H1 (cell line): ENCODE results near the gene MUC2. TPM values are rescaled to one million over a fixed set of nuclear protein-coding genes. Genes with fewer than 3 reads are reported as not detected.

Source experiments
- CTCF ChIA-PET: fragments of 300-600 bp; sonication (Branson Sonifier 250); formaldehyde crosslinking; loops from one replicate; lab custom pipeline; 2021; ENCODE audit not compliant: partially characterized antibody; lab: Charles Lee
- POLR2A ChIA-PET: fragments of 300-600 bp; sonication (Branson Sonifier 250); formaldehyde crosslinking; loops from one replicate; lab custom pipeline; 2021; ENCODE audit warnings: inconsistent platforms; ENCODE audit not compliant: partially characterized antibody; lab: Charles Lee
- DNase-seq, 2 experiments: peaks; one replicate each; pipeline versions ENCODE4 v3.0.0 to v3.0.0-alpha.2; 2010 to 2022; ENCODE audit warnings: low spot score in 2 of 2, low read depth in 1 of 2, mixed read lengths in 1 of 2
- FAIRE-seq: peaks from 2 replicates; lab custom pipeline; 2011; peaks lifted over from hg19 to GRCh38; lab: Jason Lieb, UNC
- H2AFZ ChIP-seq: 2 replicates; pipeline ENCODE4 v1.8.1; 2012; ENCODE audit warnings: low read length, inconsistent platforms
- H2AK5ac ChIP-seq: 2 replicates; pipeline ENCODE4 v1.6.1; 2013; ENCODE audit warnings: low read depth, low read length
- H2BK120ac ChIP-seq: replicated peaks from 2 replicates; pipeline ENCODE3; 2013; ENCODE audit warnings: low read depth, low read length, inconsistent platforms
- H2BK12ac ChIP-seq: 2 replicates; pipeline ENCODE4 v1.6.1; 2013; ENCODE audit warnings: low read depth, low read length
- H2BK15ac ChIP-seq: 2 replicates; pipeline ENCODE4 v1.6.1; 2013; ENCODE audit warnings: low read length
- H2BK20ac ChIP-seq: 2 replicates; pipeline ENCODE4 v1.6.1; 2013; ENCODE audit warnings: low read length
- H2BK5ac ChIP-seq: 2 replicates; pipeline ENCODE4 v1.6.1; 2013; ENCODE audit warnings: low read depth, low read length
- H3K14ac ChIP-seq: 2 replicates; pipeline ENCODE4 v1.6.1; 2013; ENCODE audit warnings: inconsistent platforms; ENCODE audit not compliant: insufficient read length
- H3K18ac ChIP-seq: 2 replicates; pipeline ENCODE4 v1.6.1; 2013; ENCODE audit warnings: low read length; ENCODE audit errors: extremely low read depth
- H3K23ac ChIP-seq: 2 replicates; pipeline ENCODE4 v1.6.1; 2013; ENCODE audit warnings: inconsistent platforms; ENCODE audit not compliant: insufficient read length
- H3K23me2 ChIP-seq: 2 replicates; pipeline ENCODE4 v1.6.1; 2013; ENCODE audit warnings: low read depth, low read length
- H3K27ac ChIP-seq: 2 replicates; pipeline ENCODE4 v1.6.1; 2011; ENCODE audit warnings: low read depth, low read length, inconsistent platforms
- H3K27me3 ChIP-seq, 4 experiments: replicated peaks in 1 of 4; 1 replicate in 1 of 4; 2 replicates in 3 of 4; pipeline versions ENCODE4 v1.6.1 to v1.8.1; 2011 to 2013; ENCODE audit warnings: low read length in 3 of 4, mild to moderate bottlenecking in 3 of 4, inconsistent platforms in 2 of 4, mixed read lengths in 2 of 4, moderate library complexity in 1 of 4; ENCODE audit not compliant: control insufficient read depth in 3 of 4, insufficient read depth in 3 of 4; ENCODE audit errors: extremely low read depth in 1 of 4
- H3K36me3 ChIP-seq, 4 experiments: 2 replicates each; pipeline versions ENCODE4 v1.6.1 to v1.8.1; 2011 to 2013; ENCODE audit warnings: mild to moderate bottlenecking in 4 of 4, low read length in 3 of 4, moderate library complexity in 2 of 4, control low read depth in 1 of 4, inconsistent platforms in 1 of 4; ENCODE audit not compliant: insufficient read depth in 4 of 4, control insufficient read depth in 2 of 4
- H3K4ac ChIP-seq: replicated peaks from 2 replicates; pipeline ENCODE3; 2013; ENCODE audit warnings: low read length, low read depth, mixed read lengths, inconsistent platforms; ENCODE audit not compliant: insufficient read length
- H3K4me1 ChIP-seq, 4 experiments: replicated peaks in 1 of 4; 1 replicate in 1 of 4; 2 replicates in 3 of 4; pipeline versions ENCODE4 v1.6.1 to v1.8.1; 2011 to 2013; ENCODE audit warnings: low read length in 3 of 4, inconsistent platforms in 2 of 4, mixed read lengths in 1 of 4; ENCODE audit not compliant: insufficient read depth in 4 of 4, control insufficient read depth in 3 of 4
- H3K4me2 ChIP-seq, 2 experiments: 2 replicates each; pipeline versions ENCODE4 v1.6.1 to v1.8.1; 2011 to 2013; ENCODE audit warnings: low read depth in 2 of 2, low read length in 2 of 2, control low read depth in 1 of 2, inconsistent platforms in 1 of 2, mild to moderate bottlenecking in 1 of 2; ENCODE audit not compliant: insufficient read depth in 1 of 2
- H3K4me3 ChIP-seq, 4 experiments: fragments of 200-600, 300-600 bp in 1 of 4; sonication (generic), shearing (Covaris generic), sonication (Bioruptor Twin) in 1 of 4; 2 replicates each; pipeline versions ENCODE4 v1.5.1 to v1.8.1; 2011 to 2016; ENCODE audit warnings: low read length in 4 of 4, low read depth in 3 of 4, control low read depth in 2 of 4, inconsistent platforms in 2 of 4, mild to moderate bottlenecking in 2 of 4, mixed read lengths in 1 of 4, moderate library complexity in 1 of 4; ENCODE audit not compliant: insufficient read depth in 2 of 4; ENCODE audit errors: extremely low read depth in 1 of 4
- H3K56ac ChIP-seq: replicated peaks from 2 replicates; pipeline ENCODE3; 2013; ENCODE audit warnings: low read depth, mild to moderate bottlenecking, mixed read lengths, low read length, inconsistent platforms; ENCODE audit not compliant: insufficient read length
- H3K79me1 ChIP-seq: 2 replicates; pipeline ENCODE4 v1.6.1; 2013; ENCODE audit warnings: low read depth, low read length, control low read depth
- H3K79me2 ChIP-seq, 2 experiments: 2 replicates each; pipeline versions ENCODE4 v1.6.1 to v1.8.1; 2012 to 2013; ENCODE audit warnings: low read length in 2 of 2, mild to moderate bottlenecking in 2 of 2, inconsistent platforms in 1 of 2; ENCODE audit not compliant: insufficient read depth in 2 of 2, control insufficient read depth in 1 of 2
- H3K9ac ChIP-seq, 4 experiments: replicated peaks in 1 of 4; 1 replicate in 1 of 4; 2 replicates in 3 of 4; pipeline versions ENCODE4 v1.6.1 to v1.8.1; 2011 to 2013; ENCODE audit warnings: low read depth in 3 of 4, low read length in 3 of 4, control low read depth in 2 of 4, mild to moderate bottlenecking in 2 of 4, moderate library complexity in 2 of 4, inconsistent platforms in 1 of 4; ENCODE audit errors: extremely low read depth in 1 of 4
- H3K9me3 ChIP-seq, 2 experiments: 2 replicates each; pipeline versions ENCODE4 v1.6.1 to v1.8.1; 2012 to 2013; ENCODE audit warnings: mild to moderate bottlenecking in 2 of 2, moderate library complexity in 2 of 2, control low read depth in 1 of 2, inconsistent platforms in 1 of 2, low read depth in 1 of 2, low read length in 1 of 2, mixed read lengths in 1 of 2; ENCODE audit not compliant: insufficient read depth in 2 of 2
- H4K20me1 ChIP-seq, 2 experiments: replicated peaks in 1 of 2; 2 replicates each; pipeline versions ENCODE3 to v1.8.1; 2011 to 2013; ENCODE audit warnings: inconsistent platforms in 2 of 2, low read length in 2 of 2, mild to moderate bottlenecking in 1 of 2; ENCODE audit not compliant: insufficient read depth in 2 of 2, control insufficient read depth in 1 of 2
- H4K5ac ChIP-seq: 2 replicates; pipeline ENCODE4 v1.6.1; 2013; ENCODE audit warnings: low read length, low read depth, mixed read lengths, inconsistent platforms; ENCODE audit not compliant: insufficient read length
- H4K8ac ChIP-seq: 2 replicates; pipeline ENCODE4 v1.8.0; 2013; ENCODE audit warnings: mild to moderate bottlenecking, moderate library complexity, low read length, inconsistent platforms; ENCODE audit not compliant: insufficient read depth; ENCODE audit errors: extremely low read depth
- H4K91ac ChIP-seq: replicated peaks from 2 replicates; pipeline ENCODE3; 2013; ENCODE audit warnings: low read length, mixed read lengths, inconsistent platforms; ENCODE audit not compliant: insufficient read length
- RAD21 ChIP-seq, 2 experiments: IDR thresholded peaks in 1 of 2; conservative IDR thresholded peaks in 1 of 2; 2 replicates each; pipeline ENCODE4 v1.6.1; 2011; ENCODE audit warnings: low read depth in 2 of 2, low read length in 2 of 2, improper control_type of control experiment in 1 of 2, inconsistent platforms in 1 of 2, mild to moderate bottlenecking in 1 of 2, moderate library complexity in 1 of 2
- TBP ChIP-seq: IDR thresholded peaks from 2 replicates; pipeline ENCODE4 v1.6.1; 2011; ENCODE audit warnings: low read depth, low read length, improper control_type of control experiment
- WGBS, 2 experiments: shearing (Covaris generic) in 1 of 2; methylation state at CpG; one replicate each; pipeline versions ENCODE4 v1.1.6 to v1.1.7; 2013 to 2015; ENCODE audit warnings: low lambda C conversion rate in 2 of 2, mixed read lengths in 2 of 2, inconsistent platforms in 1 of 2, low coverage in 1 of 2, missing lambda C conversion rate in 1 of 2; ENCODE audit not compliant: insufficient replicate concordance in 2 of 2, insufficient coverage in 1 of 2, insufficient read length in 1 of 2; ENCODE audit errors: extremely low coverage in 1 of 2, missing lambda C conversion rate in 1 of 2; 5-methylcytosine and 5-hydroxymethylcytosine counted together
- polyA plus RNA-seq, 7 experiments: library from polyadenylated mRNA; depleted of rRNA in 3 of 7; stranded (reverse) in 5 of 7; unstranded in 2 of 7; fragments of >200 nt in 5 of 7; fragments of 200-250 nt in 2 of 7; gene quantifications; 1 replicate in 5 of 7; 2 replicates in 1 of 7; 4 replicates in 1 of 7; pipeline versions ENCODE4 v1.2.1 to v1.2.3, GENCODE V29; 2011 to 2013; ENCODE audit warnings: missing spikeins in 2 of 7, mixed read lengths in 2 of 7
- total RNA-seq: library from RNA; stranded (reverse); fragmentation: NEBNext Ultra II Directional; extraction: Animal tissue kit (Norgen Biotek cat#: 25700); gene quantifications from 2 replicates; pipeline ENCODE4 v1.2.1, GENCODE V29; 2021
- TF ChIP-seq, protein P1 (sequence below): IDR thresholded peaks from 2 replicates; pipeline ENCODE4 v1.6.1; 2012; ENCODE audit warnings: inconsistent platforms
- TF ChIP-seq, protein P2 (sequence below), 3 experiments: IDR thresholded peaks; 1 replicate in 2 of 3; 2 replicates in 1 of 3; pipeline versions ENCODE4 v1.5.1 to v1.6.1; 2011; ENCODE audit warnings: low read length in 3 of 3, mild to moderate bottlenecking in 3 of 3, inconsistent platforms in 2 of 3, low read depth in 1 of 3, moderate library complexity in 1 of 3; ENCODE audit not compliant: insufficient read depth in 1 of 3; ENCODE audit errors: control extremely low read depth in 1 of 3

Gene MUC2
- total and polyA plus RNA-seq, 2 of the 8 experiments (the other 6 are each of a cell fraction or from before 2014, with no cell fraction given): not detected

DNA sequence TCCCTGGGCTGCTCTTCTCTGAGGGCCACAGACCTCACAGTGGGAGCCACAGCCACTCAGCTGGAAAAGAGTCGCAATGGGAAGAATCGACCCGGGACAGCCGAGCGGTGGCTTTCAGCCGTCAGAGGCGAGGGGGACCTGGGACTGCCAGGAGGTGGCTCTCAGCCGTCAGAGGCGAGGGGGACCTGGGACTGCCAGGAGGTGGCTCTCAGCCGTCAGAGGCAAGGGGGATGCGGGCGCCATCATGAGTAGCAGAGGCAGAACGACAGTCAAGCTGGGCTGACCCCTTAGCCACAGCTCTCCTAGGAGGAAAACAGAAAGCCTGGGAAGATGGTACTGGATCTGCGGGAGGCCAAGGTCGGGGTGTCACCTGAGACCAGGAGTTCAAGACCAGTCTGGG lies 14.9 kb upstream of the MUC2 start:
- Histone ChIP-seq H2AFZ (no peak overlapping the region), H3K9me3 (peaks cover 4 to 5% of the 10 kb centered on the region in 2 experiments; a peak in 2 of 4 replicates), H4K8ac (no peak overlapping the region), H4K5ac (no peak overlapping the region), H3K23ac (no peak overlapping the region), H3K27ac (no peak overlapping the region), H3K23me2 (peaks cover 2% of the 10 kb centered on the region; the same call in 1 of the 2 replicates), H3K14ac (no peak overlapping the region), H3K4ac (no peak overlapping the region), H3K4me1 (no peaks in the 10 kb centered on the region), H2BK20ac (no peak overlapping the region), H2AK5ac (no peak overlapping the region), H2BK15ac (no peak overlapping the region), H2BK120ac (no peak overlapping the region), H3K27me3 (no peaks in the 10 kb centered on the region), H3K18ac (no peak overlapping the region), H4K91ac (no peak overlapping the region)
- WGBS, 2 experiments: 82% methylated on average over 15 of the region's 15 CpGs; no CpG with 5 or more reads in 1 of the 2 experiments
- FAIRE-seq: no peak
- CTCF ChIA-PET: interaction anchor here (3.6 kb wide), 1 partner anchor 9 kb away, joined by 14 read pairs; no protein-coding TSS in a partner anchor
- TF ChIP-seq, protein P1, sequence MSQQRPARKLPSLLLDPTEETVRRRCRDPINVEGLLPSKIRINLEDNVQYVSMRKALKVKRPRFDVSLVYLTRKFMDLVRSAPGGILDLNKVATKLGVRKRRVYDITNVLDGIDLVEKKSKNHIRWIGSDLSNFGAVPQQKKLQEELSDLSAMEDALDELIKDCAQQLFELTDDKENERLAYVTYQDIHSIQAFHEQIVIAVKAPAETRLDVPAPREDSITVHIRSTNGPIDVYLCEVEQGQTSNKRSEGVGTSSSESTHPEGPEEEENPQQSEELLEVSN: no peak
- TF ChIP-seq, protein P2, sequence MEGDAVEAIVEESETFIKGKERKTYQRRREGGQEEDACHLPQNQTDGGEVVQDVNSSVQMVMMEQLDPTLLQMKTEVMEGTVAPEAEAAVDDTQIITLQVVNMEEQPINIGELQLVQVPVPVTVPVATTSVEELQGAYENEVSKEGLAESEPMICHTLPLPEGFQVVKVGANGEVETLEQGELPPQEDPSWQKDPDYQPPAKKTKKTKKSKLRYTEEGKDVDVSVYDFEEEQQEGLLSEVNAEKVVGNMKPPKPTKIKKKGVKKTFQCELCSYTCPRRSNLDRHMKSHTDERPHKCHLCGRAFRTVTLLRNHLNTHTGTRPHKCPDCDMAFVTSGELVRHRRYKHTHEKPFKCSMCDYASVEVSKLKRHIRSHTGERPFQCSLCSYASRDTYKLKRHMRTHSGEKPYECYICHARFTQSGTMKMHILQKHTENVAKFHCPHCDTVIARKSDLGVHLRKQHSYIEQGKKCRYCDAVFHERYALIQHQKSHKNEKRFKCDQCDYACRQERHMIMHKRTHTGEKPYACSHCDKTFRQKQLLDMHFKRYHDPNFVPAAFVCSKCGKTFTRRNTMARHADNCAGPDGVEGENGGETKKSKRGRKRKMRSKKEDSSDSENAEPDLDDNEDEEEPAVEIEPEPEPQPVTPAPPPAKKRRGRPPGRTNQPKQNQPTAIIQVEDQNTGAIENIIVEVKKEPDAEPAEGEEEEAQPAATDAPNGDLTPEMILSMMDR (IDR thresholded peaks at IDR 0.05; ENCODE audit: control extremely low read depth in 1 of 3, insufficient read depth in 1 of 3, low read depth in 1 of 3, low read length in 3 of 3): peak in 1 of 3 experiments; percentile 26; a peak in 2 of 4 replicates
- TF ChIP-seq TBP (peak; percentile 29; the same call in 1 of the 2 replicates), RAD21 (IDR thresholded peaks at IDR 0.05 in 1 of 2, conservative IDR thresholded peaks at IDR 0.05 in 1 of 2; ENCODE audit: low read depth in 2 of 2, low read length in 2 of 2) (peak; percentile 18 to 32; a peak in 2 of 4 replicates)
- TF ChIP-seq, all 59 proteins: peak for 3
- H3K36me3 ChIP-seq: no peaks in the 10 kb centered on the region
- no peak overlapping the region for H3K4me3 ChIP-seq
- no peak overlapping the region for H3K4me2 ChIP-seq
- H2BK5ac ChIP-seq: no peak overlapping the region
- no peak for DNase-seq
- POLR2A ChIA-PET: interaction anchor here (1.1 kb wide), 1 partner anchor 199 kb away, joined by 4 read pairs; no protein-coding TSS in a partner anchor
- H3K56ac ChIP-seq: no peak overlapping the region
- H4K20me1 ChIP-seq: peaks cover 0 to 3% of the 10 kb centered on the region in 2 experiments
- no peak overlapping the region for H2BK12ac ChIP-seq
- no peaks in the 10 kb centered on the region for H3K79me1 ChIP-seq
- H3K79me2 ChIP-seq: no peaks in the 10 kb centered on the region
- H3K9ac ChIP-seq: no peak overlapping the region
